Heart left ventricle (tissue), 13 donors: Measurements from ENCODE around the gene SUPT20HL2.
"Not testable (repeated sequence)": the region's sequence is repeated elsewhere in the genome, so short reads cannot be mapped to it uniquely, and the experiment has no call there.

Source experiments
- POLR2A ChIP-seq, 2 donors: fragments of 450-650 bp; IDR thresholded peaks; one replicate each; pipeline ENCODE4 v1.6.1; 2017; ENCODE audit warnings: antibody characterized with exemption in 2 of 2, mild to moderate bottlenecking in 2 of 2, moderate library complexity in 2 of 2
- TF ChIP-seq, protein P1 (sequence below), 12 donors: fragments of 200-600 bp; sonication (generic) in 4 of 12; IDR thresholded peaks; one replicate each; pipeline versions ENCODE4 v1.5.0 to v1.8.0; 2018 to 2022; ENCODE audit warnings: antibody characterized with exemption in 12 of 12, mild to moderate bottlenecking in 5 of 12
- donor health status: ischemic (EF 13 %, LVEDD 7.1; RV severe dilation, severe dysfunction).
- donor health status: DM: no; HTN: yes; CAD: no.
- donor health status: DM: no; HTN: no; CAD: no.
- donor health status: ischemic (EF 25% LVEDD 6.9; RV normal size, moderate dysfunction).
- donor health status: ischemic (EF 25% LVEDD 5.7; RV mildly dilated, moderate dysfunction).
- donor health status: ischemic (EF 35%, LVEDD 5.7; RV mildly dilated, moderate dysfunction).
- donor health status: nonischemic (EF 11% LVEDD 7.7; RV severe dilation, severe dysfunction).
- donor health status: DM: yes; HTN: yes; CAD: no.
- donor health status: PGD.
- donor health status: ischemic (EF 29% LVEDD 5.4; RV normal size, mild dysfunction).
- donor health status: nonischemic (EF 23%, LVEDD 6.1; RV moderate dilation, normal function).

DNA sequence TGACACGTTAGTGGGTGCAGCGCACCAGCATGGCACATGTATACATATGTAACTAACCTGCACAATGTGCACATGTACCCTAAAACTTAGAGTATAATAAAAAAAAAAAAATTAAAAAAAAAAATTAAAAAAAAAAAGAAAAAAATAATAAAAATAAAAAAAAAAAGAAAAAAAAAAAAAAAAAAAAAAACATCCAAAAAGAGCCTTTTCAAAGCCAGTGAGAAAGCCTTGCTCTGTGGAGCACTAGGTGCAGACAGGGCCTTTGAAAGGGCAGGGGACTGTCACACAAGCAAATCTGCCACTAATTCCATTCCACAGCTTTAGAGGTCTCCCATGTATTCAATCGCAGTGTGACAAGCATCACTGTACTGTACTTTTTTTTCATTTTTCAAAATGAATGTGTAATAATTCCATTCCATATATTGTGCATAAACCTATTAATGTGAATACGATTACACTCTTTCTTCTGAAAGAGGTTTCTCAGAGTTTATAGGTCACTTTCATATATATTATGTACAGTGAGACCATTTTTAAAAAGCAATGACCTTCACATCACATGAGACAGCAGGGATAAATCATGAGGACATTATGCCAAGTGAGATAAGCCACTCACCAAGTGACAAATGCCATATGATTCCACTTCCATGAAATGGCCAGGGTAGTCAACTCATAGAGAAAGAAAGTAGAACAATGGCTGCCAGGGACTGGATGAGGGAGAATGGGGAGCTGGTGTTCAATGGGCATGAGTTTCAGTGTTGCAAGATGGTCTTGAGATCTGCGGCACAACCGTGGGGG lies 4.1 kb downstream of the SUPT20HL2 start:
- TF ChIP-seq, protein P1, sequence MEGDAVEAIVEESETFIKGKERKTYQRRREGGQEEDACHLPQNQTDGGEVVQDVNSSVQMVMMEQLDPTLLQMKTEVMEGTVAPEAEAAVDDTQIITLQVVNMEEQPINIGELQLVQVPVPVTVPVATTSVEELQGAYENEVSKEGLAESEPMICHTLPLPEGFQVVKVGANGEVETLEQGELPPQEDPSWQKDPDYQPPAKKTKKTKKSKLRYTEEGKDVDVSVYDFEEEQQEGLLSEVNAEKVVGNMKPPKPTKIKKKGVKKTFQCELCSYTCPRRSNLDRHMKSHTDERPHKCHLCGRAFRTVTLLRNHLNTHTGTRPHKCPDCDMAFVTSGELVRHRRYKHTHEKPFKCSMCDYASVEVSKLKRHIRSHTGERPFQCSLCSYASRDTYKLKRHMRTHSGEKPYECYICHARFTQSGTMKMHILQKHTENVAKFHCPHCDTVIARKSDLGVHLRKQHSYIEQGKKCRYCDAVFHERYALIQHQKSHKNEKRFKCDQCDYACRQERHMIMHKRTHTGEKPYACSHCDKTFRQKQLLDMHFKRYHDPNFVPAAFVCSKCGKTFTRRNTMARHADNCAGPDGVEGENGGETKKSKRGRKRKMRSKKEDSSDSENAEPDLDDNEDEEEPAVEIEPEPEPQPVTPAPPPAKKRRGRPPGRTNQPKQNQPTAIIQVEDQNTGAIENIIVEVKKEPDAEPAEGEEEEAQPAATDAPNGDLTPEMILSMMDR (IDR thresholded peaks at IDR 0.05), result not testable (repeated sequence)
- TF ChIP-seq POLR2A (IDR thresholded peaks at IDR 0.05), result not testable (repeated sequence)
